IPS-18c (cell line): ENCODE data around the gene ONECUT1.
A peak's percentile ranks its signal among the peaks of the same experiment; 100 is the strongest.

ENCODE experiments used
- H3K4me3 ChIP-seq: 2 replicates; pipeline ENCODE4 v1.7.0; 2013; ENCODE audit warnings: low read depth, mild to moderate bottlenecking, low read length, moderate library complexity; ENCODE audit not compliant: insufficient read depth
- H3K9me3 ChIP-seq: one replicate; pipeline ENCODE4 v1.6.1; 2013; ENCODE audit warnings: mild to moderate bottlenecking, low read length, moderate library complexity; ENCODE audit not compliant: control insufficient read depth, insufficient read depth

ONECUT1 gene

GRCh38 chr15:52718551-52718950 lies 71.6 kb downstream of the ONECUT1 start:
- Histone ChIP-seq H3K4me3 (no peak overlapping the region), H3K9me3 (no peaks in the 10 kb centered on the region)

GRCh38 chr15:52717924-52718323 lies 72.2 kb downstream of the ONECUT1 start:
- H3K9me3 ChIP-seq = no peaks in the 10 kb centered on the region
- H3K4me3 ChIP-seq = no peak overlapping the region

- H3K9me3 ChIP-seq = no peaks in the 10 kb centered on the region
- no peak overlapping the region for H3K4me3 ChIP-seq
Observed at GRCh38 chr15:52717481-52717880, 72.7 kb downstream of the ONECUT1 start.

GRCh38 chr15:52716536-52716935 lies 73.6 kb downstream of the ONECUT1 start:
- Histone ChIP-seq H3K4me3 (no peak overlapping the region), H3K9me3 (no peaks in the 10 kb centered on the region)

GRCh38 chr15:52715411-52715810 lies 74.7 kb downstream of the ONECUT1 start:
- Histone ChIP-seq H3K4me3 (no peak overlapping the region), H3K9me3 (no peaks in the 10 kb centered on the region)

- no peak overlapping the region for H3K4me3 ChIP-seq
- H3K9me3 ChIP-seq = no peaks in the 10 kb centered on the region
Observed at GRCh38 chr15:52714968-52715367, 75.2 kb downstream of the ONECUT1 start.

GRCh38 chr15:52710708-52711389 lies 79.3 kb downstream of the ONECUT1 start:
- Histone ChIP-seq H3K4me3 (no peak overlapping the region), H3K9me3 (no peaks in the 10 kb centered on the region)

- Histone ChIP-seq H3K4me3 (no peak overlapping the region), H3K9me3 (no peaks in the 10 kb centered on the region)
Observed at GRCh38 chr15:52710050-52710707, 80.0 kb downstream of the ONECUT1 start.

GRCh38 chr15:52709187-52709981 lies 80.8 kb downstream of the ONECUT1 start:
- H3K4me3 ChIP-seq = peak overlapping the region; percentile 49; the same call in 1 of the 2 replicates
- no peaks in the 10 kb centered on the region for H3K9me3 ChIP-seq
